ENCODE results near the gene GPM6B. TPM values are rescaled to one million over a fixed set of nuclear protein-coding genes. Genes with fewer than 3 reads are reported as not detected.

The GPM6B gene
- total RNA-seq, 4 donors from 2014 or later = 44.0 to 82.4 (median 56.1) TPM

GRCh38 chrX:13834355-13834754 lies 17.5 kb upstream of the GPM6B start:
- no peak overlapping the region for H3K4me3 ChIP-seq
- H3K27ac ChIP-seq = no peak overlapping the region
- H3K9me3 ChIP-seq = no peaks in the 10 kb centered on the region
- no peak for ATAC-seq
- 92 to 100% methylated on average over 1 to 2 of the region's 2 CpGs for WGBS, 2 donors (ENCODE audit: low coverage in 1 of 2)
- TF ChIP-seq POLR2AphosphoS5 (IDR thresholded peaks at IDR 0.05) (no peak), EP300 (IDR thresholded peaks at IDR 0.05) (no peak), POLR2A (IDR thresholded peaks at IDR 0.05) (no peak)
- TF ChIP-seq, protein P1, sequence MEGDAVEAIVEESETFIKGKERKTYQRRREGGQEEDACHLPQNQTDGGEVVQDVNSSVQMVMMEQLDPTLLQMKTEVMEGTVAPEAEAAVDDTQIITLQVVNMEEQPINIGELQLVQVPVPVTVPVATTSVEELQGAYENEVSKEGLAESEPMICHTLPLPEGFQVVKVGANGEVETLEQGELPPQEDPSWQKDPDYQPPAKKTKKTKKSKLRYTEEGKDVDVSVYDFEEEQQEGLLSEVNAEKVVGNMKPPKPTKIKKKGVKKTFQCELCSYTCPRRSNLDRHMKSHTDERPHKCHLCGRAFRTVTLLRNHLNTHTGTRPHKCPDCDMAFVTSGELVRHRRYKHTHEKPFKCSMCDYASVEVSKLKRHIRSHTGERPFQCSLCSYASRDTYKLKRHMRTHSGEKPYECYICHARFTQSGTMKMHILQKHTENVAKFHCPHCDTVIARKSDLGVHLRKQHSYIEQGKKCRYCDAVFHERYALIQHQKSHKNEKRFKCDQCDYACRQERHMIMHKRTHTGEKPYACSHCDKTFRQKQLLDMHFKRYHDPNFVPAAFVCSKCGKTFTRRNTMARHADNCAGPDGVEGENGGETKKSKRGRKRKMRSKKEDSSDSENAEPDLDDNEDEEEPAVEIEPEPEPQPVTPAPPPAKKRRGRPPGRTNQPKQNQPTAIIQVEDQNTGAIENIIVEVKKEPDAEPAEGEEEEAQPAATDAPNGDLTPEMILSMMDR (IDR thresholded peaks at IDR 0.05) = no peak
- H3K4me1 ChIP-seq = no peaks in the 10 kb centered on the region
- no peaks in the 10 kb centered on the region for H3K36me3 ChIP-seq
- H3K27me3 ChIP-seq = no peaks in the 10 kb centered on the region

DNA sequence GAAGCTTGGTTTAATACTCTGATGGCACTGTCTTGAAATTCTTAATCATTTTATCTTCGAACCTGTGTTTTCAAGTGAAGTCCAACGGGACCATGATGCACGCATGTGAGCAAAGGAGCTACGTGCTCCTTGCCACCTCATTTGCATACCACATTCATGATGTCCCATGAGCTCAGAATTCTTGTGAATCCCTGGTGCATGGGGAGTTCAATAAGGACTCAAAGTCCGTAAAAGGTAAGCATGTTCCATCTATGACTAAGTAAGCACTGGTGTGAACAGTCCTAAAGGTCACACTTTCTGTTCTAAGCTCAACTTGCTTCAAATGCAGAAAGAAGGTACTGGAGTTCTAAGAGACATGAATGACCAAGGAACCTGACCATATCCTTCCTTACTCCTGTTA lies 13.1 kb upstream of the GPM6B start:
- Histone ChIP-seq H3K4me1 (peaks cover 0 to 6% (median 0%) of the 10 kb centered on the region in 3 donors), H3K27me3 (no peaks in the 10 kb centered on the region), H3K4me3 (no peak overlapping the region), H3K27ac (no peak overlapping the region), H3K36me3 (no peaks in the 10 kb centered on the region), H3K9me3 (no peaks in the 10 kb centered on the region)
- TF ChIP-seq POLR2A (IDR thresholded peaks at IDR 0.05) = no peak
- TF ChIP-seq EP300 (IDR thresholded peaks at IDR 0.05) = no peak
- no peak for TF ChIP-seq POLR2AphosphoS5 (IDR thresholded peaks at IDR 0.05)
- TF ChIP-seq, protein P1 (IDR thresholded peaks at IDR 0.05) = no peak
- no peak for ATAC-seq
- 80 to 92% methylated on average over 2 to 5 of the region's 5 CpGs for WGBS, 2 donors (ENCODE audit: low coverage in 1 of 2)

- ATAC-seq = no peak
- H3K36me3 ChIP-seq = no peaks in the 10 kb centered on the region
- H3K27me3 ChIP-seq = no peaks in the 10 kb centered on the region
- WGBS, 2 donors (ENCODE audit: low coverage in 1 of 2) = 85 to 100% methylated on average over 1 to 4 of the region's 4 CpGs
- TF ChIP-seq EP300 (IDR thresholded peaks at IDR 0.05) (no peak), POLR2A (IDR thresholded peaks at IDR 0.05) (no peak), POLR2AphosphoS5 (IDR thresholded peaks at IDR 0.05) (no peak)
- TF ChIP-seq, protein P1 (IDR thresholded peaks at IDR 0.05) = no peak
- H3K4me3 ChIP-seq = no peak overlapping the region
- H3K4me1 ChIP-seq = peaks cover 0 to 6% (median 0%) of the 10 kb centered on the region in 3 donors
- no peaks in the 10 kb centered on the region for H3K9me3 ChIP-seq
- H3K27ac ChIP-seq = no peak overlapping the region
These were observed 11.5 kb upstream of the GPM6B start for GRCh38 chrX:13828392-13828791.

DNA sequence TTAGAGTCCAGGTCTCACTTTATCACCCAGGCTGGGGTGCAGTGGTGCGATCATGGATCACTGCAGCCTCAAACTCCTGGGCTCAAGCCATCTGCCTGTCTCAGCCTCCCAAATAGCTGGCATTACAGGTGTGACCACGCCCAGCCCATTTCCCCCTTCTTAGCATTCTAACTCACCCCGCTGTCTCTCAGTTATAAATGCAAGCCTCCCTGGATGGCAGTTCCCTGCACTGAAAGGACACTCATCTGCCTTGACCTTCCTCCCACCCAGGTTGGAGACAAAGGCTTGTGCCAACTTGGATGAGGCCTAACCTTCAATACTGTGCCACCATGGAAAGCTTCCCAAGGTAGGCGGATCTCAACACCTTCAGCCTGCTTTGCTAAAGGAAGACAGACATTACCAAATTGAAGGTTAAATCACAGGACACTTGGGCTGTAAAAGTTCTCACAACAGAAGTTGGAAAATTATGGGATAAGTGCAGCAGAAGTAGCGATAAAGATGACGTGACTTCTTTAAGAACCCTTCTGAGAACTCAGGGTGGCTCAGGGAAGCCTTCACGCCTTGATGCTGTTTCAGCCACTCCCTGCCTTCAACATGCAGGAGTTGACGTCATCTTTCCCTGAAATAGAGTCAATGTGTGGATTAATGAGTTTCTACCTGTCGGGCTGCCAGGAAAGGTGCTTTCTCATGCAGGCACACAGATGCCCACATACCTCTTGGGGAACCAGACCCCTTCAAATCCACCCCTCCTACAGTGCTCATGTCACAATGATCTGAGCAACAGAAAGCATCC lies 10.6 kb upstream of the GPM6B start:
- H3K27me3 ChIP-seq = no peaks in the 10 kb centered on the region
- H3K36me3 ChIP-seq = no peaks in the 10 kb centered on the region
- 88% methylated on average over 3 of the region's 9 CpGs; no CpG with 5 or more reads in 1 of the 2 donors for WGBS, 2 donors (ENCODE audit: low coverage in 1 of 2)
- no peak for ATAC-seq
- no peak overlapping the region for H3K4me3 ChIP-seq
- TF ChIP-seq EP300 (IDR thresholded peaks at IDR 0.05) = no peak
- TF ChIP-seq, protein P1 (IDR thresholded peaks at IDR 0.05) = no peak
- no peak for TF ChIP-seq POLR2AphosphoS5 (IDR thresholded peaks at IDR 0.05)
- no peak for TF ChIP-seq POLR2A (IDR thresholded peaks at IDR 0.05)
- H3K4me1 ChIP-seq = peaks cover 0 to 6% (median 0%) of the 10 kb centered on the region in 3 donors
- no peak overlapping the region for H3K27ac ChIP-seq
- H3K9me3 ChIP-seq = no peaks in the 10 kb centered on the region

DNA sequence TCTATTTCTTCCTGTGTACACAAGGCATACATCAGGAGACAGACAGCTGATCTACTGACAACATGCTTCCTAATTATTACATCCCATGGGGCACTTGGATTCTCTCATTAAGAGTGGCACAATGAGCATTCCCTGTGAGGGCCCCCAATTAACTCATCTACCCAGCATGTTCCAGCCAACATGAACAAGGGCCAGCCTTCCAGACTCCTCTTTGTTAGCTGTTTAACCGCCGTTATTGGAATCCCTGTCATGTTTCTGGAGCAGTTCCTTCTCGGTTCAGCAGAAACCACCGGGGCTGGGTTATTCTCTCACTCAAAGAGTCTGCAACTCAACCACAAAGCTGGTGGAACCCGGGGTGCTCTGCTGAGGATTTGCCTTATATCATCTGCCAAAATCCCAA lies 9.9 kb upstream of the GPM6B start:
- TF ChIP-seq EP300 (IDR thresholded peaks at IDR 0.05) = no peak
- TF ChIP-seq POLR2AphosphoS5 (IDR thresholded peaks at IDR 0.05) = no peak
- TF ChIP-seq, protein P1 (IDR thresholded peaks at IDR 0.05) = no peak
- no peak for TF ChIP-seq POLR2A (IDR thresholded peaks at IDR 0.05)
- Histone ChIP-seq H3K27me3 (no peaks in the 10 kb centered on the region), H3K4me1 (peaks cover 0 to 6% (median 0%) of the 10 kb centered on the region in 3 donors), H3K27ac (no peak overlapping the region), H3K4me3 (no peak overlapping the region), H3K36me3 (no peaks in the 10 kb centered on the region), H3K9me3 (no peaks in the 10 kb centered on the region)
- no peak for ATAC-seq
- 80% methylated on average over 3 of the region's 5 CpGs; no CpG with 5 or more reads in 1 of the 2 donors for WGBS, 2 donors (ENCODE audit: low coverage in 1 of 2)

Data from gastroesophageal sphincter (tissue), 4 donors.